Measurements from ENCODE around the gene NDUFA6.
"Not testable (repeated sequence)": the region's sequence is repeated elsewhere in the genome, so short reads cannot be mapped to it uniquely, and the experiment has no call there.

The NDUFA6 gene

GRCh38 chr22:42090596-42091454, at the start of gene NDUFA6:
Gene NDUFA6, minus strand, starts transcription at chr22:42090772. Its CDS starts 28 bp downstream, at chr22:42090744.
- peak; percentile 99 for DNase-seq (ENCODE audit: low read depth)

GRCh38 chr22:42140153-42140552, 49.6 kb upstream of the NDUFA6 start:
- not testable (repeated sequence) for DNase-seq (ENCODE audit: low read depth)

- not testable (repeated sequence) for DNase-seq (ENCODE audit: low read depth)
These were observed 48.9 kb upstream of the NDUFA6 start for GRCh38 chr22:42139508-42139907.

GRCh38 chr22:42138972-42139371, 48.4 kb upstream of the NDUFA6 start:
- no peak for DNase-seq (ENCODE audit: low read depth)

- DNase-seq (ENCODE audit: low read depth) = no peak
These were observed 47.7 kb upstream of the NDUFA6 start for GRCh38 chr22:42138122-42138770.

GRCh38 chr22:42135688-42136087, 45.1 kb upstream of the NDUFA6 start:
- not testable (repeated sequence) for DNase-seq (ENCODE audit: low read depth)

GRCh38 chr22:42134100-42135020, 43.8 kb upstream of the NDUFA6 start:
- DNase-seq (ENCODE audit: low read depth) = no peak

GRCh38 chr22:42132457-42132856, 41.9 kb upstream of the NDUFA6 start:
- DNase-seq (ENCODE audit: low read depth) = no peak

- no peak for DNase-seq (ENCODE audit: low read depth)
These were observed 41.0 kb upstream of the NDUFA6 start for GRCh38 chr22:42131562-42131961.

- not testable (repeated sequence) for DNase-seq (ENCODE audit: low read depth)
These were observed 40.3 kb upstream of the NDUFA6 start, which contains the start of gene CYP2D6 for GRCh38 chr22:42130639-42131431. Gene CYP2D6, minus strand, starts transcription at chr22:42130810. Its CDS starts 19 bp downstream, at chr22:42130791.

- DNase-seq (ENCODE audit: low read depth) = not testable (repeated sequence)
These were observed 39.6 kb upstream of the NDUFA6 start for GRCh38 chr22:42130182-42130581.

- DNase-seq (ENCODE audit: low read depth) = not testable (repeated sequence)
These were observed 38.5 kb upstream of the NDUFA6 start for GRCh38 chr22:42128776-42129694.

- DNase-seq (ENCODE audit: low read depth) = not testable (repeated sequence)
These were observed 37.4 kb upstream of the NDUFA6 start for GRCh38 chr22:42128007-42128406.

GRCh38 chr22:42127606-42128005, 37.0 kb upstream of the NDUFA6 start:
- no peak for DNase-seq (ENCODE audit: low read depth)

- not testable (repeated sequence) for DNase-seq (ENCODE audit: low read depth)
These were observed 33.0 kb upstream of the NDUFA6 start for GRCh38 chr22:42123529-42123928.

- not testable (repeated sequence) for DNase-seq (ENCODE audit: low read depth)
These were observed 29.9 kb upstream of the NDUFA6 start for GRCh38 chr22:42120231-42121021.

GRCh38 chr22:42116848-42117424, 26.4 kb upstream of the NDUFA6 start:
- no peak for DNase-seq (ENCODE audit: low read depth)

- DNase-seq (ENCODE audit: low read depth) = not testable (repeated sequence)
These were observed 24.9 kb upstream of the NDUFA6 start for GRCh38 chr22:42115420-42115830.

GRCh38 chr22:42114721-42115120, 24.1 kb upstream of the NDUFA6 start:
- DNase-seq (ENCODE audit: low read depth) = no peak

Measured in fibroblast of the conjunctiva (primary cell).